Measurements from ENCODE around the gene MYOF.
"Not testable (repeated sequence)": the region's sequence is repeated elsewhere in the genome, so short reads cannot be mapped to it uniquely, and the experiment has no call there.

The MYOF gene

GRCh38 chr10:93425861-93426260 is 56.3 kb downstream of the MYOF start:
- no peak for DNase-seq (ENCODE audit: low read depth in 1 of 2, low spot score in 1 of 2)

GRCh38 chr10:93422118-93422517 is 60.0 kb downstream of the MYOF start:
- DNase-seq (ENCODE audit: low read depth in 1 of 2, low spot score in 1 of 2), result no peak

GRCh38 chr10:93420944-93421825 is 60.9 kb downstream of the MYOF start:
- DNase-seq (ENCODE audit: low read depth in 1 of 2, low spot score in 1 of 2), result no peak

GRCh38 chr10:93420091-93420490 is 62.0 kb downstream of the MYOF start:
- DNase-seq (ENCODE audit: low read depth in 1 of 2, low spot score in 1 of 2), result no peak

- not testable (repeated sequence) for DNase-seq (ENCODE audit: low read depth in 1 of 2, low spot score in 1 of 2)
Observed at GRCh38 chr10:93419016-93419415, 63.1 kb downstream of the MYOF start.

GRCh38 chr10:93417921-93418320 is 64.2 kb downstream of the MYOF start:
- DNase-seq (ENCODE audit: low read depth in 1 of 2, low spot score in 1 of 2), result no peak

GRCh38 chr10:93417266-93417665 is 64.9 kb downstream of the MYOF start:
- DNase-seq (ENCODE audit: low read depth in 1 of 2, low spot score in 1 of 2), result no peak

GRCh38 chr10:93416824-93417223 is 65.3 kb downstream of the MYOF start:
- DNase-seq (ENCODE audit: low read depth in 1 of 2, low spot score in 1 of 2), result no peak

GRCh38 chr10:93415693-93416092 is 66.4 kb downstream of the MYOF start:
- DNase-seq (ENCODE audit: low read depth in 1 of 2, low spot score in 1 of 2), result no peak

GRCh38 chr10:93413252-93413689 is 68.9 kb downstream of the MYOF start:
- DNase-seq (ENCODE audit: low read depth in 1 of 2, low spot score in 1 of 2), result no peak

- DNase-seq (ENCODE audit: low read depth in 1 of 2, low spot score in 1 of 2), result no peak
Observed at GRCh38 chr10:93412801-93413200, 69.3 kb downstream of the MYOF start.

- no peak for DNase-seq (ENCODE audit: low read depth in 1 of 2, low spot score in 1 of 2)
Observed at GRCh38 chr10:93410697-93411348, 71.3 kb downstream of the MYOF start.

GRCh38 chr10:93408783-93409182 is 73.4 kb downstream of the MYOF start:
- no peak for DNase-seq (ENCODE audit: low read depth in 1 of 2, low spot score in 1 of 2)

- DNase-seq (ENCODE audit: low read depth in 1 of 2, low spot score in 1 of 2), result no peak
Observed at GRCh38 chr10:93406364-93407145, 75.6 kb downstream of the MYOF start.

- no peak for DNase-seq (ENCODE audit: low read depth in 1 of 2, low spot score in 1 of 2)
Observed at GRCh38 chr10:93404048-93404354, 78.1 kb downstream of the MYOF start.

GRCh38 chr10:93403152-93404047 is 78.7 kb downstream of the MYOF start:
- DNase-seq (ENCODE audit: low read depth in 1 of 2, low spot score in 1 of 2), result no peak

- no peak for DNase-seq (ENCODE audit: low read depth in 1 of 2, low spot score in 1 of 2)
Observed at GRCh38 chr10:93402192-93402591, 79.9 kb downstream of the MYOF start.

- DNase-seq (ENCODE audit: low read depth in 1 of 2, low spot score in 1 of 2), result no peak
Observed at GRCh38 chr10:93398528-93398927, 83.6 kb downstream of the MYOF start.

- no peak for DNase-seq (ENCODE audit: low read depth in 1 of 2, low spot score in 1 of 2)
Observed at GRCh38 chr10:93397020-93397419, 85.1 kb downstream of the MYOF start.

GRCh38 chr10:93393211-93393610 is 88.9 kb downstream of the MYOF start:
- no peak for DNase-seq (ENCODE audit: low read depth in 1 of 2, low spot score in 1 of 2)

- DNase-seq (ENCODE audit: low read depth in 1 of 2, low spot score in 1 of 2), result no peak
Observed at GRCh38 chr10:93392121-93392520, 90.0 kb downstream of the MYOF start.
